Vagina (tissue), 2 donors: Measurements from ENCODE around the gene SPATA20. TPM values are rescaled to one million over a fixed set of nuclear protein-coding genes. Genes with fewer than 3 reads are reported as not detected.

Experiments
- DNase-seq, 2 donors: peaks; one replicate each; pipeline ENCODE4 v3.0.0-alpha.2; 2017; ENCODE audit errors: extremely low spot score in 2 of 2
- H3K27ac ChIP-seq: fragments of 200-600 bp; sonication (generic); one replicate; pipeline ENCODE4 v1.5.1; 2019
- H3K27me3 ChIP-seq: fragments of 200-600 bp; sonication (generic); one replicate; pipeline ENCODE4 v1.5.1; 2019
- H3K36me3 ChIP-seq, 2 donors: fragments of 200-600 bp; sonication (generic); one replicate each; pipeline ENCODE4 v1.5.1; 2017 to 2019
- H3K4me1 ChIP-seq: fragments of 200-600 bp; sonication (generic); one replicate; pipeline ENCODE4 v1.5.1; 2019
- H3K4me3 ChIP-seq, 2 donors: fragments of 200-600 bp; sonication (generic); 1 replicate in 1 of 2; 2 replicates in 1 of 2; pipeline ENCODE4 v1.5.1; 2016 to 2019
- H3K9me3 ChIP-seq: fragments of 200-600 bp; sonication (generic); one replicate; pipeline ENCODE4 v1.5.1; 2019
- CTCF ChIP-seq, 3 experiments: fragments of 450-650 bp in 2 of 3; fragments of 200-600 bp in 1 of 3; sonication (generic) in 1 of 3; IDR thresholded peaks; one replicate each; pipeline ENCODE4 v1.5.1; 2017 to 2019; ENCODE audit warnings: antibody characterized with exemption in 3 of 3, mild to moderate bottlenecking in 2 of 3, moderate library complexity in 2 of 3
- POLR2A ChIP-seq, 2 donors: fragments of 450-650 bp; IDR thresholded peaks; one replicate each; pipeline ENCODE4 v1.6.1; 2017; ENCODE audit warnings: antibody characterized with exemption in 2 of 2, mild to moderate bottlenecking in 2 of 2, moderate library complexity in 2 of 2
- POLR2AphosphoS5 ChIP-seq, 2 donors: sonication (generic); formaldehyde crosslinking; IDR thresholded peaks; one replicate each; pipeline ENCODE4 v1.9.0; 2017; ENCODE audit warnings: antibody characterized with exemption in 2 of 2, mild to moderate bottlenecking in 2 of 2, low read depth in 1 of 2; ENCODE audit not compliant: insufficient read depth in 1 of 2
- intact Hi-C: fragments of 100-400 bp; cut with DNase I; formaldehyde crosslinking; loops from one replicate; pipeline ENCODE4 v1.15.1; 2023
- total RNA-seq: library from RNA; depleted of rRNA; stranded (reverse); fragments of >200 nt; gene quantifications from one replicate; pipeline ENCODE4 v1.2.3, GENCODE V29; 2016

SPATA20 gene
- total RNA-seq, 1 donor from 2014 or later: 73.4 TPM

GRCh38 chr17:50514936-50515702 lies 31.9 kb upstream of the SPATA20 start:
- no peak overlapping the region for H3K27ac ChIP-seq
- no peak for DNase-seq

GRCh38 chr17:50517011-50517410 lies 30.0 kb upstream of the SPATA20 start:
- TF ChIP-seq CTCF (IDR thresholded peaks at IDR 0.05) (no peak), POLR2A (IDR thresholded peaks at IDR 0.05) (no peak), POLR2AphosphoS5 (IDR thresholded peaks at IDR 0.05; ENCODE audit: insufficient read depth in 1 of 2, low read depth in 1 of 2) (no peak)
- Histone ChIP-seq H3K4me1 (peaks cover 8% of the 10 kb centered on the region), H3K27me3 (no peaks in the 10 kb centered on the region), H3K36me3 (no peaks in the 10 kb centered on the region), H3K27ac (no peak overlapping the region), H3K9me3 (no peaks in the 10 kb centered on the region), H3K4me3 (no peak overlapping the region)
- intact Hi-C loops: no loop called here
- DNase-seq: no peak

More at GRCh38 chr17:50514936-50515702, 31.9 kb upstream of the SPATA20 start:
- H3K9me3 ChIP-seq: no peaks in the 10 kb centered on the region
- H3K4me3 ChIP-seq: no peak overlapping the region
- no peak for TF ChIP-seq CTCF (IDR thresholded peaks at IDR 0.05)
- no peaks in the 10 kb centered on the region for H3K36me3 ChIP-seq
- H3K4me1 ChIP-seq: peaks cover 8% of the 10 kb centered on the region
- intact Hi-C loops: no loop called here
- no peaks in the 10 kb centered on the region for H3K27me3 ChIP-seq

GRCh38 chr17:50517504-50518383 lies 29.2 kb upstream of the SPATA20 start:
- TF ChIP-seq POLR2A (IDR thresholded peaks at IDR 0.05): no peak
- no peak for TF ChIP-seq CTCF (IDR thresholded peaks at IDR 0.05)
- TF ChIP-seq POLR2AphosphoS5 (IDR thresholded peaks at IDR 0.05; ENCODE audit: insufficient read depth in 1 of 2, low read depth in 1 of 2): no peak
- peaks cover 8% of the 10 kb centered on the region for H3K4me1 ChIP-seq
- no peaks in the 10 kb centered on the region for H3K9me3 ChIP-seq
- H3K27ac ChIP-seq: no peak overlapping the region
- H3K27me3 ChIP-seq: no peaks in the 10 kb centered on the region
- intact Hi-C loops: no loop called here
- no peaks in the 10 kb centered on the region for H3K36me3 ChIP-seq
- no peak for DNase-seq
- H3K4me3 ChIP-seq: no peak overlapping the region

- intact Hi-C loops: no loop called here
- TF ChIP-seq POLR2A (IDR thresholded peaks at IDR 0.05) (no peak), POLR2AphosphoS5 (IDR thresholded peaks at IDR 0.05; ENCODE audit: insufficient read depth in 1 of 2, low read depth in 1 of 2) (no peak), CTCF (IDR thresholded peaks at IDR 0.05) (no peak)
- H3K27me3 ChIP-seq: no peaks in the 10 kb centered on the region
- no peak overlapping the region for H3K27ac ChIP-seq
- H3K4me1 ChIP-seq: peaks cover 8% of the 10 kb centered on the region
- H3K9me3 ChIP-seq: no peaks in the 10 kb centered on the region
- no peak overlapping the region for H3K4me3 ChIP-seq
- no peak for DNase-seq
- H3K36me3 ChIP-seq: no peaks in the 10 kb centered on the region
Observed at GRCh38 chr17:50518384-50519023, 28.5 kb upstream of the SPATA20 start.
